SW480 (cell line): ENCODE data around the gene TMEM135.
"Not testable (repeated sequence)": the region's sequence is repeated elsewhere in the genome, so short reads cannot be mapped to it uniquely, and the experiment has no call there.

Experiments
- DNase-seq: peaks from one replicate; pipeline ENCODE4 v3.0.0-alpha.2; 2016; ENCODE audit warnings: low spot score

TMEM135 gene

GRCh38 chr11:87020764-87021365 lies 16.9 kb upstream of the TMEM135 start:
- DNase-seq = no peak

- DNase-seq = no peak
These were observed 15.5 kb upstream of the TMEM135 start for GRCh38 chr11:87022254-87022653.

- no peak for DNase-seq
These were observed 15.0 kb upstream of the TMEM135 start for GRCh38 chr11:87022738-87023137.

GRCh38 chr11:87026415-87026814 lies 11.3 kb upstream of the TMEM135 start:
- DNase-seq = not testable (repeated sequence)

- peak; percentile 13 for DNase-seq
These were observed 7.2 kb upstream of the TMEM135 start for GRCh38 chr11:87030458-87031054.

- DNase-seq = no peak
These were observed 6.1 kb upstream of the TMEM135 start for GRCh38 chr11:87031433-87032170.

GRCh38 chr11:87033561-87033960 lies 4.2 kb upstream of the TMEM135 start:
- no peak for DNase-seq

- no peak for DNase-seq
These were observed 1.7 kb upstream of the TMEM135 start for GRCh38 chr11:87035976-87036583.

- no peak for DNase-seq
These were observed 831 bp upstream of the TMEM135 start for GRCh38 chr11:87036756-87037449.

GRCh38 chr11:87038235-87038977 lies 672 bp downstream of the TMEM135 start:
- peak; percentile 31 for DNase-seq

GRCh38 chr11:87039371-87039770 lies 1.6 kb downstream of the TMEM135 start:
- no peak for DNase-seq

- DNase-seq = no peak
These were observed 6.2 kb downstream of the TMEM135 start for GRCh38 chr11:87043894-87044293.

- no peak for DNase-seq
These were observed 9.1 kb downstream of the TMEM135 start for GRCh38 chr11:87046824-87047223.

- DNase-seq = no peak
These were observed 18.4 kb downstream of the TMEM135 start for GRCh38 chr11:87056091-87056490.

- no peak for DNase-seq
These were observed 20.0 kb downstream of the TMEM135 start for GRCh38 chr11:87057749-87058148.

- no peak for DNase-seq
These were observed 22.1 kb downstream of the TMEM135 start for GRCh38 chr11:87059596-87060390.

GRCh38 chr11:87061766-87062165 lies 24.0 kb downstream of the TMEM135 start:
- no peak for DNase-seq

GRCh38 chr11:87063982-87064381 lies 26.2 kb downstream of the TMEM135 start:
- no peak for DNase-seq

- DNase-seq = no peak
These were observed 35.1 kb downstream of the TMEM135 start for GRCh38 chr11:87072787-87073186.

GRCh38 chr11:87076260-87076783 lies 38.6 kb downstream of the TMEM135 start:
- no peak for DNase-seq
